HG02885 (cell line): ENCODE results near the gene DDR2.
"Not testable (repeated sequence)": the region's sequence is repeated elsewhere in the genome, so short reads cannot be mapped to it uniquely, and the experiment has no call there.

Experiments used
- ATAC-seq: cut with Tn5 transposase; IDR thresholded peaks from one replicate; pipeline ENCODE4 v1.9.1; 2021; ENCODE audit warnings: mild to moderate bottlenecking; ENCODE audit not compliant: unreplicated experiment, poor library complexity

The DDR2 gene

DNA sequence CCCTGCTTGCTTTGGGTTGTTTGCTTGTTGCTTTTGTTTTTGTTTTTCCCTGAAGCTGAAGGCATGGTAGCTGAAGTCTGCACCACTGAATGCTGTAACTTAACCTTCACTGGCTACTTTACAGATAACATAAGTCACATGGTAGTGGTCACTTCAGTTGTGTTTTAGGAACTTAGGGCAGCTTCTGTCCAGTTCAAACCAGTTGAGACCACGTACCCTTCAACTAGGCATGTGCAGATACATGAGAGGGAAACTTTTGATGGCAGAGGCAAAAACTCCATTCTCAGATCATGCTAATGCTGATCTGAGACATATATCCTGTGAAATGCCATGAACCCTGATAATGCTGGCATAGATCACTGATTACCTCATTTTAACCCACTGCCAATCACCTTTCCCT, 186.4 kb downstream of the DDR2 start:
- ATAC-seq: not testable (repeated sequence)

DNA sequence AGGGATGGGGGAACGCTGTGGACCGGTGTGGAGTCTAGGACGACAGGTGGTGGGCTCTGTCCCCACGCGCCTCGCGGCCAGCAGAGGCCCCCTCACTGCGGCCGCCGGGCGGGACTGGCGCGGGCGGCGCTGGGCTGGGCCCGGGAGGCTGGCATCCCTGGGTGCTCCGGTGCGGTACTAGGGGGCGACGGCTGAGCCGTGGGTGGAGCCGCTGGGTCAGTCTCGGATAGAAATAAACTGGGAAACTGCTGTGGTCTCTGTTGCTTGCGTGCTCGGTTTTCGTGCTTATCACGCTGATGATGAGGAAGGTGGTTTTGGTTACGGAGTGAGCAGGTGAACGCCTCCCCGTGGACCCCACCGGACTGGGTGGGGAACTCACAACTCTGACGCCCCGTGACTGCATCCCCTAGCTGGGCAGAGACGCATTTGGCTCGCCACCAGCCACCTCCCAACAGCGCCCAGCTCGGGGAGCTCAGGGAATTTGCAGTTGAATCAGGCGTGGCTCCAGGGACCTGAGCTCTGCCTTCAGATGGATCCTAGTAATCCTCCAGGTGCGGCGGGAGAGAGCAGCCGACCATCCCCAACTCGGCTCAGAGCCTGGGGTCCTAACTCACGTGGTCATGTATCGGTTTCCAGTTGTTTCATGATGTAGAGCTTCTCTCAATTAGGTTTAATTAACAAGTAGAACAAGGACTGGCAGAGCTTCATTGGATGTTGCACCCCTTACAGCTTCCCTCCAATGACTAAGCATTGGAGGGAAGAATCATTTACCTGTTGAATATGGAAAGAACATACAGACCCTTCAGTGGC, 190.3 kb downstream of the DDR2 start:
- ATAC-seq: no peak

GRCh38 chr1:162823231-162823630, 191.0 kb downstream of the DDR2 start:
- no peak for ATAC-seq

- ATAC-seq: no peak
Observed at GRCh38 chr1:162823771-162824525, 191.7 kb downstream of the DDR2 start.

DNA sequence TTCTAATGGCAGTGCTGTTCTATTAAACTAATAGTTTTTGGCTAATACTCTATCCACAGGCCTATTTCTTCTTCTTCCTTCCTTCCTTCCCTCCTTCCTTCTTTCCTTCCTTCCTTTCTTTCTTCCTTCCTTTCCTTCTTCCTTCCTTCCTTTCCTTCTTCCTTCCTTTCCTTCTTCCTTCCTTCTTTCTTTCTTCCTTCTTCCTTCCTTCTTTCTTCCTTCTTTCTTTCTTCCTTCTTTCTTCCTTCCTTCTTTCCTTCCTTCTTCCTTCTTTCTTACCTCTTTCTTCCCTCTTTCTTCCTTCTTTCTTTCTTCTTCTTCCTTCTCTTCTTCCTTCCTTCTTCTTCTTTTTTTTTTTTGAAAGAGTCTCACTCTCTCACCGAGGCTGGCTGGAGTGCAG, 197.0 kb downstream of the DDR2 start:
- no peak for ATAC-seq

DNA sequence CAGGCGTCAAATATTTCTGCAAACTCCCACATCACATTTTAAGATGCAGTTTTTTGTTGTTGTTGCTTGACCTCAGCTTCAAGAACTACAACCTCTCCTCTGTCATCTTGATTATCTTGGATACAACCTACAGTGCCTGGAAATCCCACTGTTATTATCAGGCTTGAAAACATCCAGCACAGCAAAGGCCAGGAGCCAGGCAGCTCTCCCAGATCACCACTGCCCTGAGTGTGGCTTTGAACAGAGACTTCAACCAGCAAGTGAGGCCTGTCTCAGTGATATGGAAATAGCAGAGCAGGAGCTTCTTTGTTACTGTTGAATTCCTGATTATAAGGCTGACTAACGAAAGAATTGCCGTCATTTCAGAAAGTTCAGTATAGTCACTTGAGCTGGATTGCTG, 200.2 kb downstream of the DDR2 start:
- no peak for ATAC-seq

- ATAC-seq: peak; percentile 94
Observed at GRCh38 chr1:162835157-162835899, 203.1 kb downstream of the DDR2 start.
